ENCODE data around the gene TBL2.

GRCh38 chr7:73599916-73600315 is 21.5 kb upstream of the TBL2 start:
- no peak for TF ChIP-seq CTCF (IDR thresholded peaks at IDR 0.05)
- TF ChIP-seq EP300 (IDR thresholded peaks at IDR 0.05; ENCODE audit: low read depth), result no peak
- no peak for TF ChIP-seq POLR2A (IDR thresholded peaks at IDR 0.05)
